ENCODE data around the gene CASQ2.

The CASQ2 gene

GRCh38 chr1:115740811-115741210, 27.7 kb downstream of the CASQ2 start:
- H3K27ac ChIP-seq: no peak overlapping the region
- in situ Hi-C loops (cut with HindIII; ENCODE audit: low pct_ligation_motif_present, low sequenced_read_pairs): no loop called here
- H3K4me3 ChIP-seq (ENCODE audit: low read depth, low read length): no peak overlapping the region
- no peaks in the 10 kb centered on the region for H3K27me3 ChIP-seq (replicated peaks)
- no peak for TF ChIP-seq CTCF (IDR thresholded peaks at IDR 0.05; ENCODE audit: low read depth, low read length, missing control alignments)
- no peak for DNase-seq
- H3K36me3 ChIP-seq (replicated peaks): no peaks in the 10 kb centered on the region

GRCh38 chr1:115732316-115732715, 36.2 kb downstream of the CASQ2 start:
- Histone ChIP-seq H3K27ac (no peak overlapping the region), H3K36me3 (replicated peaks) (no peaks in the 10 kb centered on the region), H3K4me3 (ENCODE audit: low read depth, low read length) (no peak overlapping the region), H3K27me3 (replicated peaks) (no peaks in the 10 kb centered on the region)
- no peak for TF ChIP-seq CTCF (IDR thresholded peaks at IDR 0.05; ENCODE audit: low read depth, low read length, missing control alignments)
- in situ Hi-C loops (cut with HindIII; ENCODE audit: low pct_ligation_motif_present, low sequenced_read_pairs): no loop called here
- no peak for DNase-seq

GRCh38 chr1:115729756-115730155, 38.8 kb downstream of the CASQ2 start:
- no peaks in the 10 kb centered on the region for H3K36me3 ChIP-seq (replicated peaks)
- no peak for TF ChIP-seq CTCF (IDR thresholded peaks at IDR 0.05; ENCODE audit: low read depth, low read length, missing control alignments)
- no peak overlapping the region for H3K4me3 ChIP-seq (ENCODE audit: low read depth, low read length)
- H3K27ac ChIP-seq: no peak overlapping the region
- in situ Hi-C loops (cut with HindIII; ENCODE audit: low pct_ligation_motif_present, low sequenced_read_pairs): no loop called here
- DNase-seq: no peak
- no peaks in the 10 kb centered on the region for H3K27me3 ChIP-seq (replicated peaks)

GRCh38 chr1:115728341-115728740, 40.2 kb downstream of the CASQ2 start:
- Histone ChIP-seq H3K36me3 (replicated peaks) (no peaks in the 10 kb centered on the region), H3K4me3 (ENCODE audit: low read depth, low read length) (no peak overlapping the region), H3K27me3 (replicated peaks) (no peaks in the 10 kb centered on the region), H3K27ac (peak overlapping the region; percentile 76)
- TF ChIP-seq CTCF (IDR thresholded peaks at IDR 0.05; ENCODE audit: low read depth, low read length, missing control alignments): no peak
- DNase-seq: no peak
- in situ Hi-C loops (cut with HindIII; ENCODE audit: low pct_ligation_motif_present, low sequenced_read_pairs): no loop called here

GRCh38 chr1:115727706-115728249, 40.7 kb downstream of the CASQ2 start:
- peak overlapping the region; percentile 76 for H3K27ac ChIP-seq
- no peak overlapping the region for H3K4me3 ChIP-seq (ENCODE audit: low read depth, low read length)
- no peaks in the 10 kb centered on the region for H3K27me3 ChIP-seq (replicated peaks)
- peak; percentile 95 for DNase-seq
- TF ChIP-seq CTCF (IDR thresholded peaks at IDR 0.05; ENCODE audit: low read depth, low read length, missing control alignments): no peak
- in situ Hi-C loops (cut with HindIII; ENCODE audit: low pct_ligation_motif_present, low sequenced_read_pairs): no loop called here
- no peaks in the 10 kb centered on the region for H3K36me3 ChIP-seq (replicated peaks)

- Histone ChIP-seq H3K36me3 (replicated peaks) (no peaks in the 10 kb centered on the region), H3K27me3 (replicated peaks) (no peaks in the 10 kb centered on the region), H3K4me3 (ENCODE audit: low read depth, low read length) (no peak overlapping the region), H3K27ac (no peak overlapping the region)
- in situ Hi-C loops (cut with HindIII; ENCODE audit: low pct_ligation_motif_present, low sequenced_read_pairs): no loop called here
- DNase-seq: no peak
- no peak for TF ChIP-seq CTCF (IDR thresholded peaks at IDR 0.05; ENCODE audit: low read depth, low read length, missing control alignments)
Measured at GRCh38 chr1:115726570-115726969, 41.9 kb downstream of the CASQ2 start.
